Measurements from ENCODE around the gene DOLPP1. TPM values are rescaled to one million over a fixed set of nuclear protein-coding genes. Genes with fewer than 3 reads are reported as not detected.

Gene DOLPP1
- total and polyA plus RNA-seq, 2 of the 13 experiments (the other 11 are each of a cell fraction or from before 2014, with no cell fraction given) = 21.0 to 34.1 TPM

GRCh38 chr9:129108805-129109536 is 28.1 kb downstream of the DOLPP1 start:
- peak overlapping the region; percentile 70 for H3K4me2 ChIP-seq (ENCODE audit: low read depth, low read length)
- intact Hi-C loops (cut with micrococcal nuclease; ENCODE audit: unreplicated experiment) = no loop called here

More at GRCh38 chr9:129108805-129109536, 28.1 kb downstream of the DOLPP1 start:
- 96% methylated on average over 10 of the region's 10 CpGs for WGBS (ENCODE audit: low lambda C conversion rate)
- no peak for FAIRE-seq
- ATAC-seq = no peak
- peak overlapping the region; percentile 77; the same call in 1 of the 2 replicates for H3K9ac ChIP-seq (ENCODE audit: insufficient read depth, low read depth, low read length)
- H2AFZ ChIP-seq (ENCODE audit: low read length) = no peak overlapping the region
- ChIA-PET CTCF (ENCODE audit: low intra/inter-chr PET ratio, low total read pairs) (no interaction called here), POLR2A (interaction anchor here (1.0 to 3.6 kb wide), 7 partner anchors 11 to 516 kb away, joined by 3 to 18 read pairs (median 4); partner anchors contain the start of genes DOLPP1 and NTMT1)
- 0 out of 2 replicates have a peak, but pooled peaks cover 5% of the 10 kb centered on the region for H4K20me1 ChIP-seq (ENCODE audit: insufficient read depth, low read length)
- H3K27me3 ChIP-seq (ENCODE audit: control insufficient read depth in 1 of 2, insufficient read depth in 2 of 2, low read length in 2 of 2) = no peaks in the 10 kb centered on the region; a peak in 1 of 5 replicates
- peak overlapping the region in 2 of 3 experiments; percentile 80; a peak in 3 of 6 replicates for H3K4me3 ChIP-seq (replicated peaks in 1 of 3; ENCODE audit: insufficient read depth in 1 of 3, low read depth in 2 of 3, low read length in 3 of 3)
- H3K36me3 ChIP-seq (replicated peaks in 1 of 2; ENCODE audit: control insufficient read depth in 1 of 2, insufficient read depth in 2 of 2, low read length in 2 of 2) = peaks cover 0 to 4% of the 10 kb centered on the region in 2 experiments; a peak in 1 of 5 replicates
- H3K9me3 ChIP-seq (ENCODE audit: low read length) = no peaks in the 10 kb centered on the region
- in situ Hi-C loops (cut with HindIII; ENCODE audit: extremely low pct_ligation_motif_present, low pct_unique_long_range_greater_than_20kb) = no loop called here
- peaks cover 23% of the 10 kb centered on the region for H3K79me2 ChIP-seq (ENCODE audit: insufficient read depth, low read length)
- no peak for TF ChIP-seq GABPB1 (CRISPR knock-in tag; IDR thresholded peaks at IDR 0.05)
- TF ChIP-seq ZNF605 (CRISPR knock-in tag; IDR thresholded peaks at IDR 0.05) = 0 out of 2 replicates have a peak, but pooled peaks have one; percentile 12
- TF ChIP-seq POLR2G (IDR thresholded peaks at IDR 0.05; ENCODE audit: low read depth, low read length) = no peak
- TF ChIP-seq PRDM10 (CRISPR knock-in tag; IDR thresholded peaks at IDR 0.05; ENCODE audit: low read depth) = no peak
- no peak for TF ChIP-seq ZNF713 (CRISPR knock-in tag; IDR thresholded peaks at IDR 0.05)
- 0 out of 2 replicates have a peak, but pooled peaks have one; percentile 4 for TF ChIP-seq SALL1 (CRISPR knock-in tag; IDR thresholded peaks at IDR 0.05)
- TF ChIP-seq BCLAF1 (IDR thresholded peaks at IDR 0.05) = no peak
- no peak for TF ChIP-seq ATM (IDR thresholded peaks at IDR 0.05; ENCODE audit: borderline replicate concordance)
- no peak for TF ChIP-seq HOMEZ (CRISPR knock-in tag; IDR thresholded peaks at IDR 0.05; ENCODE audit: low read depth)
- no peak for TF ChIP-seq MBNL3 (CRISPR knock-in tag; conservative IDR thresholded peaks at IDR 0.05)
- DNase-seq (ENCODE audit: low spot score) = no peak
- BruUV-seq (replicated peaks) = no TSS peak
- peaks cover 39% of the 10 kb centered on the region for H3K4me1 ChIP-seq (ENCODE audit: insufficient read depth, low read length)
- peak overlapping the region; percentile 91 for H3K27ac ChIP-seq (ENCODE audit: extremely low read length, insufficient read depth, low read length)

Data from HepG2 (cell line).